H9 (cell line): ENCODE results near the gene IMPA2. TPM values are rescaled to one million over a fixed set of nuclear protein-coding genes. Genes with fewer than 3 reads are reported as not detected.

ENCODE experiments used
- DNase-seq: peaks from one replicate; pipeline ENCODE4 v3.0.0-alpha.2; 2017
- H2AFZ ChIP-seq: one replicate; pipeline ENCODE4 v1.6.1; 2013; ENCODE audit warnings: mild to moderate bottlenecking, low read length, control low read depth, moderate library complexity
- H2AK5ac ChIP-seq: 2 replicates; pipeline ENCODE4 v1.6.1; 2013; ENCODE audit warnings: low read length, control low read depth, mixed read lengths; ENCODE audit not compliant: insufficient read length
- H2BK120ac ChIP-seq: one replicate; pipeline ENCODE4 v1.6.1; 2013; ENCODE audit warnings: low read depth, mild to moderate bottlenecking, low read length, control low read depth, inconsistent platforms; ENCODE audit not compliant: poor library complexity, severe bottlenecking
- H2BK12ac ChIP-seq: 2 replicates; pipeline ENCODE4 v1.6.1; 2013; ENCODE audit warnings: low read length, control low read depth, mixed read lengths, low read depth; ENCODE audit not compliant: insufficient read length
- H2BK15ac ChIP-seq: 2 replicates; pipeline ENCODE4 v1.6.1; 2013; ENCODE audit warnings: low read depth, low read length, control low read depth
- H2BK20ac ChIP-seq: one replicate; pipeline ENCODE4 v1.6.1; 2013; ENCODE audit warnings: low read depth, mild to moderate bottlenecking, low read length, control low read depth, inconsistent platforms; ENCODE audit not compliant: poor library complexity, severe bottlenecking
- H2BK5ac ChIP-seq: 2 replicates; pipeline ENCODE4 v1.6.1; 2013; ENCODE audit warnings: low read length, control low read depth, mixed read lengths; ENCODE audit not compliant: insufficient read length
- H3K14ac ChIP-seq: 2 replicates; pipeline ENCODE4 v1.6.1; 2013; ENCODE audit warnings: low read length, control low read depth; ENCODE audit not compliant: insufficient read depth
- H3K18ac ChIP-seq: 2 replicates; pipeline ENCODE4 v1.6.1; 2013; ENCODE audit warnings: low read depth, mild to moderate bottlenecking, mixed read lengths, low read length, control low read depth; ENCODE audit not compliant: insufficient read length
- H3K23ac ChIP-seq: 2 replicates; pipeline ENCODE4 v1.6.1; 2013; ENCODE audit warnings: low read length, control low read depth, mixed read lengths, low read depth; ENCODE audit not compliant: insufficient read length
- H3K23me2 ChIP-seq: 2 replicates; pipeline ENCODE4 v1.6.1; 2013; ENCODE audit warnings: low read depth, mild to moderate bottlenecking, mixed read lengths, low read length, control low read depth; ENCODE audit not compliant: insufficient read length, poor library complexity, severe bottlenecking
- H3K27ac ChIP-seq: 2 replicates; pipeline ENCODE4 v1.5.1; 2013; ENCODE audit warnings: low read length, control low read depth, mixed read lengths, low read depth; ENCODE audit not compliant: insufficient read length
- H3K27me3 ChIP-seq: 2 replicates; pipeline ENCODE4 v1.6.1; 2013; ENCODE audit warnings: low read length, control low read depth, inconsistent platforms; ENCODE audit not compliant: insufficient read depth
- H3K4ac ChIP-seq: 2 replicates; pipeline ENCODE4 v1.6.1; 2013; ENCODE audit warnings: low read depth, mild to moderate bottlenecking, control low read depth, inconsistent platforms, low read length, moderate library complexity
- H3K4me1 ChIP-seq: 2 replicates; pipeline ENCODE4 v1.6.1; 2013; ENCODE audit warnings: low read length, control low read depth, inconsistent platforms; ENCODE audit not compliant: insufficient read depth
- H3K4me2 ChIP-seq: 2 replicates; pipeline ENCODE4 v1.6.1; 2013; ENCODE audit warnings: low read length, control low read depth, mixed read lengths; ENCODE audit not compliant: insufficient read length, insufficient read depth
- H3K56ac ChIP-seq: 2 replicates; pipeline ENCODE4 v1.6.1; 2013; ENCODE audit warnings: low read depth, mild to moderate bottlenecking, mixed read lengths, low read length, control low read depth; ENCODE audit not compliant: insufficient read length
- H3K79me1 ChIP-seq: 2 replicates; pipeline ENCODE4 v1.6.1; 2013; ENCODE audit warnings: low read depth, mild to moderate bottlenecking, moderate library complexity, low read length, control low read depth, inconsistent platforms; ENCODE audit not compliant: insufficient read depth, poor library complexity, severe bottlenecking
- H3K79me2 ChIP-seq: 2 replicates; pipeline ENCODE4 v1.6.1; 2013; ENCODE audit warnings: low read length, control low read depth, inconsistent platforms; ENCODE audit not compliant: insufficient read depth
- H3K9ac ChIP-seq: 2 replicates; pipeline ENCODE4 v1.6.1; 2013; ENCODE audit warnings: low read length, control low read depth, mixed read lengths; ENCODE audit not compliant: insufficient read length; ENCODE audit errors: extremely low read depth
- H3K9me3 ChIP-seq: one replicate; pipeline ENCODE4 v1.6.1; 2013; ENCODE audit warnings: low read depth, low read length, inconsistent platforms; ENCODE audit not compliant: control insufficient read depth
- H3T11ph ChIP-seq: one replicate; pipeline ENCODE4 v1.6.1; 2013; ENCODE audit warnings: mild to moderate bottlenecking, low read length, control low read depth, inconsistent platforms
- H4K20me1 ChIP-seq: one replicate; pipeline ENCODE4 v1.6.1; 2013; ENCODE audit not compliant: control insufficient read depth, insufficient read length, insufficient read depth
- H4K5ac ChIP-seq: 2 replicates; pipeline ENCODE4 v1.6.1; 2013; ENCODE audit warnings: low read depth, mild to moderate bottlenecking, mixed read lengths, low read length, control low read depth; ENCODE audit not compliant: insufficient read length
- H4K8ac ChIP-seq: replicated peaks from 2 replicates; pipeline ENCODE4 v1.6.1; 2013; ENCODE audit warnings: low read length, control low read depth, mixed read lengths, low read depth; ENCODE audit not compliant: insufficient read length
- H4K91ac ChIP-seq: 2 replicates; pipeline ENCODE4 v1.6.1; 2013; ENCODE audit warnings: low read depth, mild to moderate bottlenecking, moderate library complexity, mixed read lengths, low read length, control low read depth; ENCODE audit not compliant: insufficient read length
- H3K27ac Mint-ChIP-seq, 3 experiments: 2 replicates in 2 of 3; 3 replicates in 1 of 3; pipeline ENCODE4 v1.8.0; 2020 to 2021; ENCODE audit warnings: mixed read lengths in 3 of 3, mild to moderate bottlenecking in 1 of 3, moderate library complexity in 1 of 3
- H3K27me3 Mint-ChIP-seq: 2 replicates; pipeline ENCODE4 v1.8.0; 2021; ENCODE audit warnings: low read depth, mild to moderate bottlenecking, moderate library complexity, mixed read lengths
- H3K36me3 Mint-ChIP-seq, 3 experiments: 2 replicates in 2 of 3; 3 replicates in 1 of 3; pipeline ENCODE4 v1.8.0; 2020 to 2021; ENCODE audit warnings: low read depth in 3 of 3, mixed read lengths in 3 of 3; ENCODE audit not compliant: insufficient read depth in 1 of 3
- H3K4me1 Mint-ChIP-seq, 2 experiments: 2 replicates each; pipeline ENCODE4 v1.8.0; 2020; ENCODE audit warnings: mixed read lengths in 2 of 2
- H3K4me3 Mint-ChIP-seq, 2 experiments: 2 replicates in 1 of 2; 3 replicates in 1 of 2; pipeline ENCODE4 v1.8.0; 2020 to 2021; ENCODE audit warnings: mild to moderate bottlenecking in 2 of 2, mixed read lengths in 2 of 2, moderate library complexity in 1 of 2
- H3K9me3 Mint-ChIP-seq, 2 experiments: 2 replicates in 1 of 2; 3 replicates in 1 of 2; pipeline ENCODE4 v1.8.0; 2020; ENCODE audit warnings: mild to moderate bottlenecking in 2 of 2, mixed read lengths in 2 of 2, moderate library complexity in 1 of 2
- WGBS: extraction: QIAGEN DNeasy Blood & Tissue Kit; methylation state at CpG from one replicate; pipeline ENCODE4 v1.1.7; 2013; ENCODE audit warnings: missing lambda C conversion rate, low lambda C conversion rate, mixed read lengths; ENCODE audit not compliant: insufficient read length; ENCODE audit errors: extremely low coverage; 5-methylcytosine and 5-hydroxymethylcytosine counted together
- total RNA-seq: library from RNA; stranded (reverse); gene quantifications from 2 replicates; pipeline ENCODE4 v1.2.1, GENCODE V29; 2021
- TF ChIP-seq, protein P1 (sequence below): fragments of 200-600 bp; sonication (generic); conservative IDR thresholded peaks from 3 replicates; pipeline ENCODE4 v1.8.0; 2021; ENCODE audit warnings: antibody characterized with exemption, mild to moderate bottlenecking

Gene IMPA2
- total RNA-seq, 1 experiment from 2014 or later, result 73.8 TPM

- H3K9me3 Mint-ChIP-seq, result no peaks in the 10 kb centered on the region
- H2BK20ac ChIP-seq, result no peak overlapping the region
- DNase-seq, result no peak
Observed at GRCh38 chr18:12023375-12023774, 42.1 kb downstream of the IMPA2 start.

More at GRCh38 chr18:12023375-12023774, 42.1 kb downstream of the IMPA2 start:
- no peaks in the 10 kb centered on the region for H4K20me1 ChIP-seq
- H3K14ac ChIP-seq, result no peak overlapping the region
- TF ChIP-seq, protein P1, sequence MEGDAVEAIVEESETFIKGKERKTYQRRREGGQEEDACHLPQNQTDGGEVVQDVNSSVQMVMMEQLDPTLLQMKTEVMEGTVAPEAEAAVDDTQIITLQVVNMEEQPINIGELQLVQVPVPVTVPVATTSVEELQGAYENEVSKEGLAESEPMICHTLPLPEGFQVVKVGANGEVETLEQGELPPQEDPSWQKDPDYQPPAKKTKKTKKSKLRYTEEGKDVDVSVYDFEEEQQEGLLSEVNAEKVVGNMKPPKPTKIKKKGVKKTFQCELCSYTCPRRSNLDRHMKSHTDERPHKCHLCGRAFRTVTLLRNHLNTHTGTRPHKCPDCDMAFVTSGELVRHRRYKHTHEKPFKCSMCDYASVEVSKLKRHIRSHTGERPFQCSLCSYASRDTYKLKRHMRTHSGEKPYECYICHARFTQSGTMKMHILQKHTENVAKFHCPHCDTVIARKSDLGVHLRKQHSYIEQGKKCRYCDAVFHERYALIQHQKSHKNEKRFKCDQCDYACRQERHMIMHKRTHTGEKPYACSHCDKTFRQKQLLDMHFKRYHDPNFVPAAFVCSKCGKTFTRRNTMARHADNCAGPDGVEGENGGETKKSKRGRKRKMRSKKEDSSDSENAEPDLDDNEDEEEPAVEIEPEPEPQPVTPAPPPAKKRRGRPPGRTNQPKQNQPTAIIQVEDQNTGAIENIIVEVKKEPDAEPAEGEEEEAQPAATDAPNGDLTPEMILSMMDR, result no peak
- H3K27me3 Mint-ChIP-seq, result no peaks in the 10 kb centered on the region
- no peaks in the 10 kb centered on the region for H3K4me1 ChIP-seq
- no CpG with 5 or more reads among the region's 3 CpGs for WGBS
- H3K4me2 ChIP-seq, result no peak overlapping the region
- H3K4me3 Mint-ChIP-seq, result no peak overlapping the region
- H2AFZ ChIP-seq, result no peak overlapping the region
- no peak overlapping the region for H3K23ac ChIP-seq
- H3K56ac ChIP-seq, result no peak overlapping the region
- H4K5ac ChIP-seq, result no peak overlapping the region
- H2BK12ac ChIP-seq, result no peak overlapping the region
- no peak overlapping the region for H3K9ac ChIP-seq
- H3K4me1 Mint-ChIP-seq, result peaks cover 10 to 11% of the 10 kb centered on the region in 2 experiments
- H3K23me2 ChIP-seq, result no peaks in the 10 kb centered on the region
- H3T11ph ChIP-seq, result no peak overlapping the region
- no peak overlapping the region for H4K91ac ChIP-seq
- no peak overlapping the region for H2AK5ac ChIP-seq
- no peaks in the 10 kb centered on the region for H3K79me2 ChIP-seq
- no peak overlapping the region for H2BK5ac ChIP-seq
- no peak overlapping the region for H2BK120ac ChIP-seq
- no peaks in the 10 kb centered on the region for H3K79me1 ChIP-seq
- H3K4ac ChIP-seq, result no peak overlapping the region
- no peak overlapping the region for H3K27ac ChIP-seq
- H4K8ac ChIP-seq, result no peak overlapping the region
- no peak overlapping the region for H3K18ac ChIP-seq
- H2BK15ac ChIP-seq, result no peak overlapping the region
- H3K36me3 Mint-ChIP-seq, result peaks cover 17 to 47% (median 42%) of the 10 kb centered on the region in 3 experiments; a peak in 6 of 7 replicates
- H3K27ac Mint-ChIP-seq, result no peak overlapping the region
- H3K9me3 ChIP-seq, result no peaks in the 10 kb centered on the region
- no peaks in the 10 kb centered on the region for H3K27me3 ChIP-seq
